ENCODE data around the gene SMCO1. TPM values are rescaled to one million over a fixed set of nuclear protein-coding genes. Genes with fewer than 3 reads are reported as not detected.

The SMCO1 gene
- total and polyA plus RNA-seq, 2 experiments from 2014 or later, result 0.45 to 2.3 TPM

- no peak for TF ChIP-seq CTCF (IDR thresholded peaks at IDR 0.05; ENCODE audit: low read depth, low read length)
- H3K9me3 ChIP-seq (ENCODE audit: low read depth), result no peaks in the 10 kb centered on the region
Observed at GRCh38 chr3:196546537-196546936, 31.4 kb upstream of the SMCO1 start.

GRCh38 chr3:196544491-196544992 lies 29.4 kb upstream of the SMCO1 start:
- no peaks in the 10 kb centered on the region for H3K4me1 ChIP-seq (ENCODE audit: low read depth)
- no peaks in the 10 kb centered on the region for H3K9me3 ChIP-seq (ENCODE audit: low read depth)
- no peaks in the 10 kb centered on the region for H3K27me3 ChIP-seq
- no peak for TF ChIP-seq CTCF (IDR thresholded peaks at IDR 0.05; ENCODE audit: low read depth, low read length)
- no peaks in the 10 kb centered on the region for H3K36me3 ChIP-seq
- H3K4me3 ChIP-seq, result no peak overlapping the region
- no peak for DNase-seq (ENCODE audit: low read depth in 1 of 2, low spot score in 1 of 2)
- no peak overlapping the region for H3K27ac ChIP-seq

More at GRCh38 chr3:196546537-196546936, 31.4 kb upstream of the SMCO1 start:
- Histone ChIP-seq H3K36me3 (no peaks in the 10 kb centered on the region), H3K4me3 (no peak overlapping the region), H3K27ac (no peak overlapping the region), H3K27me3 (no peaks in the 10 kb centered on the region), H3K4me1 (ENCODE audit: low read depth) (no peaks in the 10 kb centered on the region)
- no peak for DNase-seq (ENCODE audit: low read depth in 1 of 2, low spot score in 1 of 2)

- Histone ChIP-seq H3K4me3 (no peak overlapping the region), H3K4me1 (ENCODE audit: low read depth) (no peaks in the 10 kb centered on the region), H3K27ac (no peak overlapping the region), H3K27me3 (no peaks in the 10 kb centered on the region), H3K9me3 (ENCODE audit: low read depth) (no peaks in the 10 kb centered on the region), H3K36me3 (no peaks in the 10 kb centered on the region)
- no peak for TF ChIP-seq CTCF (IDR thresholded peaks at IDR 0.05; ENCODE audit: low read depth, low read length)
- no peak for DNase-seq (ENCODE audit: low read depth in 1 of 2, low spot score in 1 of 2)
Observed at GRCh38 chr3:196541684-196542445, 26.7 kb upstream of the SMCO1 start.

GRCh38 chr3:196537319-196537984 lies 22.3 kb upstream of the SMCO1 start:
- H3K27ac ChIP-seq, result no peak overlapping the region
- peak; percentile 58 for TF ChIP-seq CTCF (IDR thresholded peaks at IDR 0.05; ENCODE audit: low read depth, low read length)
- H3K4me1 ChIP-seq (ENCODE audit: low read depth), result no peaks in the 10 kb centered on the region
- no peaks in the 10 kb centered on the region for H3K36me3 ChIP-seq
- no peaks in the 10 kb centered on the region for H3K27me3 ChIP-seq
- DNase-seq (ENCODE audit: low read depth in 1 of 2, low spot score in 1 of 2), result peak in 1 of 2 donors; percentile 48
- no peaks in the 10 kb centered on the region for H3K9me3 ChIP-seq (ENCODE audit: low read depth)
- no peak overlapping the region for H3K4me3 ChIP-seq

GRCh38 chr3:196533260-196533681 lies 18.1 kb upstream of the SMCO1 start:
- no peaks in the 10 kb centered on the region for H3K4me1 ChIP-seq (ENCODE audit: low read depth)
- H3K27me3 ChIP-seq, result no peaks in the 10 kb centered on the region
- peak in 1 of 2 donors; percentile 75 for DNase-seq (ENCODE audit: low read depth in 1 of 2, low spot score in 1 of 2)
- no peak for TF ChIP-seq CTCF (IDR thresholded peaks at IDR 0.05; ENCODE audit: low read depth, low read length)
- H3K27ac ChIP-seq, result no peak overlapping the region
- H3K36me3 ChIP-seq, result no peaks in the 10 kb centered on the region
- no peak overlapping the region for H3K4me3 ChIP-seq
- H3K9me3 ChIP-seq (ENCODE audit: low read depth), result no peaks in the 10 kb centered on the region

Measured in cardiac muscle cell (in vitro differentiated cells and primary cell).